Uterus (tissue), 2 donors: Measurements from ENCODE around the gene ZFP90.
"Not testable (repeated sequence)": the region's sequence is repeated elsewhere in the genome, so short reads cannot be mapped to it uniquely, and the experiment has no call there.

Experiments
- CTCF ChIP-seq, 4 experiments: fragments of 200-600 bp in 2 of 4; fragments of 450-650 bp in 2 of 4; sonication (generic) in 2 of 4; IDR thresholded peaks; one replicate each; pipeline ENCODE4 v1.5.1; 2016 to 2019; ENCODE audit warnings: antibody characterized with exemption in 4 of 4, mild to moderate bottlenecking in 2 of 4, moderate library complexity in 1 of 4
- POLR2A ChIP-seq, 2 donors: fragments of 450-650 bp; IDR thresholded peaks; one replicate each; pipeline ENCODE4 v1.6.1; 2016; ENCODE audit warnings: antibody characterized with exemption in 2 of 2, mild to moderate bottlenecking in 1 of 2, moderate library complexity in 1 of 2

DNA sequence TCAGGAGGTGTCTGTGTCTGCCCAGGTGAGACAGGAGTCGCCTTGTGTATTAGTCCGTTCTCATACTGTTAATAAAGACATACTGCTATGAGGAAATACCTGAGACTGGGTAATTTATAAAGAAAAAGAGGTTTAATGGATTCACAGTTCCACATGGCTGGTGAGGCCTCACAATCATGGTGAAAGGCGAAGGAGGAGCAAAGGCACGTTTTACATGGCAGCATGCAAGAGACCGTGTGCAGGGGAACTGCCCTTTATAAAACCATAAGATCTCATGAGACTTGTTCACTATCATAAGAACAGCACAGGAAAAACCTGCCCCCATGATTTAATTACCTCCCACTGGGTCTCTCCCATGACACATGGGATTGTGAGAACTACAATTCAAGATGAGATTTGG lies 44.8 kb upstream of the ZFP90 start:
- not testable (repeated sequence) for TF ChIP-seq CTCF, POLR2A (IDR thresholded peaks at IDR 0.05)
